ENCODE measurements around the gene KCNJ1. TPM values are rescaled to one million over a fixed set of nuclear protein-coding genes. Genes with fewer than 3 reads are reported as not detected.

KCNJ1 gene
- total RNA-seq, 2 experiments from 2014 or later: 0.22 to 0.27 TPM

- no peak for DNase-seq
- ATAC-seq (ENCODE audit: poor library complexity): no peak
- Histone ChIP-seq H3K4me1 (ENCODE audit: insufficient read depth, low read length) (peaks cover 22% of the 10 kb centered on the region), H3K27me3 (ENCODE audit: control insufficient read depth in 1 of 2, insufficient read depth in 2 of 2, low read length in 2 of 2) (peaks cover 22 to 34% of the 10 kb centered on the region in 2 experiments), H3K27ac (ENCODE audit: low read depth in 1 of 2, low read length in 2 of 2) (no peak overlapping the region), H3K36me3 (ENCODE audit: insufficient read depth, low read length) (no peaks in the 10 kb centered on the region), H3K9me3 (ENCODE audit: control insufficient read depth in 1 of 2, insufficient read depth in 1 of 2, low read length in 2 of 2) (no peaks in the 10 kb centered on the region), H3K4me3 (ENCODE audit: low read length) (peak overlapping the region; percentile 57)
- Mint-ChIP-seq H3K4me1 (ENCODE audit: low read depth) (peaks cover 27% of the 10 kb centered on the region), H3K36me3 (ENCODE audit: low read depth) (no peaks in the 10 kb centered on the region), H3K27me3 (peaks cover 67% of the 10 kb centered on the region), H3K9me3 (no peaks in the 10 kb centered on the region), H3K4me3 (peak overlapping the region; percentile 86), H3K27ac (no peak overlapping the region)
- TF ChIP-seq CTCF (IDR thresholded peaks at IDR 0.05): no peak
- intact Hi-C loops (cut with DNase I, micrococcal nuclease): loop anchor here in 1 of 2 experiments (2.0 kb wide), 1 partner anchor 22 kb away; no protein-coding TSS in a partner anchor
- ChIA-PET CTCF (interaction anchor here (0.8 to 2.7 kb wide), 5 partner anchors 9 to 749 kb away, joined by 3 to 14 read pairs (median 3); no protein-coding TSS in a partner anchor), POLR2A (interaction anchor here (0.7 to 1.3 kb wide), 3 partner anchors 14 to 749 kb away, joined by 3 read pairs; no protein-coding TSS in a partner anchor)
Observed at GRCh38 chr11:128906185-128907050, 39.3 kb upstream of the KCNJ1 start.

- Histone ChIP-seq H3K4me3 (ENCODE audit: low read length) (peak overlapping the region; percentile 57), H3K27ac (ENCODE audit: low read depth in 1 of 2, low read length in 2 of 2) (no peak overlapping the region), H3K27me3 (ENCODE audit: control insufficient read depth in 1 of 2, insufficient read depth in 2 of 2, low read length in 2 of 2) (peaks cover 17 to 29% of the 10 kb centered on the region in 2 experiments), H3K4me1 (ENCODE audit: insufficient read depth, low read length) (peaks cover 22% of the 10 kb centered on the region), H3K9me3 (ENCODE audit: control insufficient read depth in 1 of 2, insufficient read depth in 1 of 2, low read length in 2 of 2) (no peaks in the 10 kb centered on the region), H3K36me3 (ENCODE audit: insufficient read depth, low read length) (no peaks in the 10 kb centered on the region)
- ATAC-seq (ENCODE audit: poor library complexity) (peak; percentile 85), DNase-seq (peak; percentile 20 to 69 (median 30))
- POLR2A ChIA-PET: interaction anchor here (0.7 to 1.5 kb wide), 4 partner anchors 13 to 748 kb away, joined by 3 read pairs; no protein-coding TSS in a partner anchor
- intact Hi-C loops (cut with DNase I, micrococcal nuclease): loop anchor here in 1 of 2 experiments (2.0 kb wide), 1 partner anchor 21 kb away; no protein-coding TSS in a partner anchor
- CTCF ChIA-PET: interaction anchor here (0.8 to 2.7 kb wide), 4 partner anchors 10 to 748 kb away, joined by 3 to 14 read pairs (median 3); no protein-coding TSS in a partner anchor
- Mint-ChIP-seq H3K36me3 (ENCODE audit: low read depth) (no peaks in the 10 kb centered on the region), H3K4me1 (ENCODE audit: low read depth) (peaks cover 27% of the 10 kb centered on the region), H3K9me3 (no peaks in the 10 kb centered on the region), H3K27ac (no peak overlapping the region), H3K4me3 (peak overlapping the region; percentile 86), H3K27me3 (peaks cover 58% of the 10 kb centered on the region)
- TF ChIP-seq CTCF (IDR thresholded peaks at IDR 0.05): peak; percentile 52
Observed at GRCh38 chr11:128905345-128906184, 38.5 kb upstream of the KCNJ1 start.
